Sigmoid colon (tissue), 7 donors: ENCODE measurements around the gene WDSUB1. TPM values are rescaled to one million over a fixed set of nuclear protein-coding genes. Genes with fewer than 3 reads are reported as not detected.

Experiments used
- DNase-seq: peaks from one replicate; pipeline ENCODE4 v3.0.0-alpha.2; 2019
- H3K27ac ChIP-seq, 4 donors: fragments of 200-600 bp; sonication (generic); one replicate each; pipeline ENCODE4 v1.5.1; 2016 to 2019; ENCODE audit warnings: mild to moderate bottlenecking in 1 of 4
- H3K27me3 ChIP-seq, 3 donors: fragments of 200-600 bp; sonication (generic); one replicate each; pipeline ENCODE4 v1.5.1; 2019; ENCODE audit warnings: mild to moderate bottlenecking in 1 of 3
- H3K36me3 ChIP-seq, 4 donors: fragments of 200-600 bp; sonication (generic); one replicate each; pipeline ENCODE4 v1.5.1; 2016 to 2019
- H3K4me1 ChIP-seq, 4 donors: fragments of 200-600 bp; sonication (generic); one replicate each; pipeline ENCODE4 v1.5.1; 2017 to 2019
- H3K4me3 ChIP-seq, 4 donors: fragments of 200-600 bp; sonication (generic); one replicate each; pipeline ENCODE4 v1.5.1; 2017 to 2019; ENCODE audit warnings: mild to moderate bottlenecking in 2 of 4, moderate library complexity in 1 of 4
- H3K9me3 ChIP-seq, 4 donors: fragments of 200-600 bp in 3 of 4; sonication (generic) in 3 of 4; one replicate each; pipeline versions ENCODE4 v1.5.1 to v1.6.1; 2013 to 2019
- EP300 ChIP-seq, 4 donors: sonication (generic); formaldehyde crosslinking; IDR thresholded peaks; one replicate each; pipeline ENCODE4 v1.6.1; 2017; ENCODE audit warnings: antibody characterized with exemption in 4 of 4
- POLR2A ChIP-seq, 2 donors: fragments of 450-650 bp; IDR thresholded peaks; one replicate each; pipeline ENCODE4 v1.6.1; 2016; ENCODE audit warnings: antibody characterized with exemption in 2 of 2, mild to moderate bottlenecking in 2 of 2, moderate library complexity in 2 of 2
- POLR2AphosphoS5 ChIP-seq, 4 donors: sonication (generic); formaldehyde crosslinking; IDR thresholded peaks; one replicate each; pipeline ENCODE4 v1.6.1; 2017; ENCODE audit warnings: antibody characterized with exemption in 4 of 4
- WGBS, 2 donors: extraction: QIAGEN DNeasy Blood & Tissue Kit; methylation state at CpG; one replicate each; pipeline ENCODE4 v1.1.7; 2013; 5-methylcytosine and 5-hydroxymethylcytosine counted together
- intact Hi-C: fragments of 100-400 bp; cut with DNase I; formaldehyde crosslinking; loops from one replicate; pipeline ENCODE4 v1.15.1; 2023
- polyA plus RNA-seq, 3 donors: library from polyadenylated mRNA; stranded (reverse); fragments of 200-250 nt; gene quantifications; one replicate each; pipeline ENCODE4 v1.2.3, GENCODE V29; 2013
- total RNA-seq, 4 donors: library from RNA; depleted of rRNA; stranded (reverse); fragments of >200 nt; gene quantifications; one replicate each; pipeline ENCODE4 v1.1.0, GENCODE V29; 2016
- TF ChIP-seq, protein P1 (sequence below), 4 experiments: fragments of 450-650 bp in 3 of 4; fragments of 200-600 bp in 1 of 4; IDR thresholded peaks; one replicate each; pipeline ENCODE4 v1.5.1; 2016 to 2019; ENCODE audit warnings: antibody characterized with exemption in 4 of 4, mild to moderate bottlenecking in 3 of 4, moderate library complexity in 2 of 4
- donor health status: healthy with polysubstance abuse.
- donor health status: Bipolar disorder and iron deficiency.
- donor health status: healthy.

The WDSUB1 gene
- total and polyA plus RNA-seq, 7 donors: 5.6 to 23.0 (median 8.9) TPM

DNA sequence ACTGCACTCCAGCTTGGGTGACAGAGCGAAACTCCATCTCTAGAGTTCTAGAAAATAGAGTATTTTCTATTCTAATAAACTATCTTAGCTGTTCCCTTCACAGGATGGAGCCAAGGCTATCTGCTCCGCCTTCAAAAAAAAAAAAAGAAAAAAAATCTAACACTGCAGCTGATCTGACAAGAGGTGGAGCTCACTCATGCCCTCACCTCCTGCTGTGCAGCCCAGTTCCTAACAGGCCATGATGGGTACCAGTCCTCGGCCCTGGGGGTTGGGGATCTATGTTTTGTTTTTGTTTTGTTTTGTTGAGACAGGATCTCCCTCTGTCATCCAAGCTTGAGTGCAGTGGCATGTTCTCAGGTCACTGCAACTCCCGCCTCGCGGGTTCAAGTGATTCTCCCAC is 3.0 kb downstream of the WDSUB1 start:
- Histone ChIP-seq H3K27me3 (no peaks in the 10 kb centered on the region), H3K4me1 (peaks cover 0 to 15% (median 11%) of the 10 kb centered on the region in 4 donors), H3K27ac (no peak overlapping the region), H3K36me3 (peaks cover 0 to 32% (median 0%) of the 10 kb centered on the region in 4 donors), H3K9me3 (no peaks in the 10 kb centered on the region), H3K4me3 (no peak overlapping the region)
- intact Hi-C loops: loop anchor here (10.0 kb wide), 4 partner anchors 331 to 1409 kb away; partner anchors contain the start of genes ACVR1, BAZ2B and MARCHF7
- WGBS, 2 donors: 88% methylated on average over 6 of the region's 6 CpGs
- no peak for DNase-seq
- TF ChIP-seq POLR2A (IDR thresholded peaks at IDR 0.05) (no peak), POLR2AphosphoS5 (IDR thresholded peaks at IDR 0.05) (no peak), EP300 (IDR thresholded peaks at IDR 0.05) (no peak)
- TF ChIP-seq, protein P1, sequence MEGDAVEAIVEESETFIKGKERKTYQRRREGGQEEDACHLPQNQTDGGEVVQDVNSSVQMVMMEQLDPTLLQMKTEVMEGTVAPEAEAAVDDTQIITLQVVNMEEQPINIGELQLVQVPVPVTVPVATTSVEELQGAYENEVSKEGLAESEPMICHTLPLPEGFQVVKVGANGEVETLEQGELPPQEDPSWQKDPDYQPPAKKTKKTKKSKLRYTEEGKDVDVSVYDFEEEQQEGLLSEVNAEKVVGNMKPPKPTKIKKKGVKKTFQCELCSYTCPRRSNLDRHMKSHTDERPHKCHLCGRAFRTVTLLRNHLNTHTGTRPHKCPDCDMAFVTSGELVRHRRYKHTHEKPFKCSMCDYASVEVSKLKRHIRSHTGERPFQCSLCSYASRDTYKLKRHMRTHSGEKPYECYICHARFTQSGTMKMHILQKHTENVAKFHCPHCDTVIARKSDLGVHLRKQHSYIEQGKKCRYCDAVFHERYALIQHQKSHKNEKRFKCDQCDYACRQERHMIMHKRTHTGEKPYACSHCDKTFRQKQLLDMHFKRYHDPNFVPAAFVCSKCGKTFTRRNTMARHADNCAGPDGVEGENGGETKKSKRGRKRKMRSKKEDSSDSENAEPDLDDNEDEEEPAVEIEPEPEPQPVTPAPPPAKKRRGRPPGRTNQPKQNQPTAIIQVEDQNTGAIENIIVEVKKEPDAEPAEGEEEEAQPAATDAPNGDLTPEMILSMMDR (IDR thresholded peaks at IDR 0.05): no peak

DNA sequence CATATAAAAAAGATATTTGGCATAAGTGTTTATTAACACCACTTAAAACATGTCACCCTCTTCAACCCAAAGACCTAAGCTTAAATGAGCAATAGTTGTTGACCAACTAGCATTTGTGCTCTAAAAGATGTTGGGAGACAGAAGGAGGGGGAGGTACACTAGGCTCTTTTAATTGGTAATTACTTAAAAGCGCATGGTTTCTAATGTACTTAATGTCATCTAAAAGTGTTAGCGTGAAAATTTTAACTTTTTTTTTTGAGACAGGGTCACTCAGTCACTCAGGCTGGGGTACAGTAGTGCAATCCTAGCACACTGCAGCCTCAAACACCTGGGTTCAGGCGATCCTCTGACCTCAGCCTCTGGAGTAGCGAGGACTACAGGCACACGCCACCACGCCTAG is 5.5 kb downstream of the WDSUB1 start:
- intact Hi-C loops: loop anchor here (10.0 kb wide), 4 partner anchors 334 to 1406 kb away; partner anchors contain the start of genes ACVR1, BAZ2B and MARCHF7

DNA sequence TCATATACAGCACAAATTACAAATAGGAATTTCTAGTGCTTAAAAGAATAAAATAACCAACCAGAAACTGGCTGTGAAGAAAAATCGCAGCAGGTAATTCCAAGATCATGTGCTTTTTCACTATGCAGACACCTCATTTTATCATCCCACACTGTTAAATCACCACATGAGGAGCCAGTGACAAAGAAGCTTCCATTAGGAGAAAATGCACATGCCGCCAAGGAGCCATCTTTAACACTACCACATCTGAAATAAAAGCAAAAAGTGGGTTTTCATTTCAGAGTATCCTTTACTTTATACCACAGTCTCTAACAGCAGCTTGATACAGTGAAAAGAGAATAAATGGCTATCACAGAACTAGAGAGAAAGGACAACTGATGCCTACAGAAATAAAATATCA is 6.8 kb downstream of the WDSUB1 start:
- peaks cover 0 to 47% (median 0%) of the 10 kb centered on the region in 4 donors for H3K36me3 ChIP-seq
- H3K27me3 ChIP-seq: no peaks in the 10 kb centered on the region
- intact Hi-C loops: loop anchor here (10.0 kb wide), 4 partner anchors 335 to 1405 kb away; partner anchors contain the start of genes ACVR1, BAZ2B and MARCHF7
- H3K27ac ChIP-seq: no peak overlapping the region
- TF ChIP-seq, protein P1 (IDR thresholded peaks at IDR 0.05): no peak
- TF ChIP-seq POLR2A (IDR thresholded peaks at IDR 0.05) (no peak), POLR2AphosphoS5 (IDR thresholded peaks at IDR 0.05) (no peak), EP300 (IDR thresholded peaks at IDR 0.05) (no peak)
- DNase-seq: no peak
- H3K4me3 ChIP-seq: no peak overlapping the region
- H3K4me1 ChIP-seq: no peaks in the 10 kb centered on the region
- no peaks in the 10 kb centered on the region for H3K9me3 ChIP-seq
- WGBS, 2 donors: 95 to 97% methylated on average over 2 of the region's 2 CpGs

More for the DNA sequence above, 5.5 kb downstream of the WDSUB1 start:
- H3K9me3 ChIP-seq: no peaks in the 10 kb centered on the region
- no peaks in the 10 kb centered on the region for H3K27me3 ChIP-seq
- no peak for DNase-seq
- no peak overlapping the region for H3K27ac ChIP-seq
- WGBS, 2 donors: 86 to 96% methylated on average over 6 of the region's 6 CpGs
- H3K4me1 ChIP-seq: peaks cover 0 to 9% (median 7%) of the 10 kb centered on the region in 4 donors
- H3K36me3 ChIP-seq: peaks cover 0 to 41% (median 0%) of the 10 kb centered on the region in 4 donors
- H3K4me3 ChIP-seq: no peak overlapping the region
- TF ChIP-seq, protein P1 (IDR thresholded peaks at IDR 0.05): no peak
- TF ChIP-seq EP300 (IDR thresholded peaks at IDR 0.05) (no peak), POLR2AphosphoS5 (IDR thresholded peaks at IDR 0.05) (no peak), POLR2A (IDR thresholded peaks at IDR 0.05) (no peak)

DNA sequence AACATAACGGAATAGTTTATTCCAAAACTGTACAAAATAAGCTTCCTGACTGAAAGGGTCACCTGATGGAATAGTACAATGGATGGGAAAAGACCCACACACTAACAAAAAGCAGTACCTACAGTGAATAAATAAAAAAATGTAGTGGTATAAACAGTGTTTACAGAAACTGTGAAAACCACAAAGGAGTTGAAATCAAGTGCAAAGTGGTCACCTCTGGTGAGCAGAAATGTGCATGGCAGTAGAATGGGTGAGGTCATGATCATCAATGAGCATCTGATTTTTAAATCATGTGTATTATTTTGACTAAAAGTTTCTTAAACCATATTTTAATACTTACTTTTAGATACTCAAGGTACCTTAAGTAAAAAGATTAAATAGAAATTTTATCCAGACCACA is 11.4 kb downstream of the WDSUB1 start:
- TF ChIP-seq EP300 (IDR thresholded peaks at IDR 0.05): no peak
- no peak for TF ChIP-seq POLR2AphosphoS5 (IDR thresholded peaks at IDR 0.05)
- no peak for TF ChIP-seq POLR2A (IDR thresholded peaks at IDR 0.05)
- TF ChIP-seq, protein P1 (IDR thresholded peaks at IDR 0.05): no peak
- H3K4me3 ChIP-seq: no peak overlapping the region
- peaks cover 0 to 14% (median 6%) of the 10 kb centered on the region in 4 donors for H3K4me1 ChIP-seq
- no peak overlapping the region for H3K27ac ChIP-seq
- intact Hi-C loops: no loop called here
- WGBS, 2 donors: 96 to 100% methylated on average over 1 of the region's 1 CpG
- no peaks in the 10 kb centered on the region for H3K9me3 ChIP-seq
- H3K27me3 ChIP-seq: no peaks in the 10 kb centered on the region
- peaks cover 0 to 52% (median 4%) of the 10 kb centered on the region in 4 donors for H3K36me3 ChIP-seq
- DNase-seq: no peak

DNA sequence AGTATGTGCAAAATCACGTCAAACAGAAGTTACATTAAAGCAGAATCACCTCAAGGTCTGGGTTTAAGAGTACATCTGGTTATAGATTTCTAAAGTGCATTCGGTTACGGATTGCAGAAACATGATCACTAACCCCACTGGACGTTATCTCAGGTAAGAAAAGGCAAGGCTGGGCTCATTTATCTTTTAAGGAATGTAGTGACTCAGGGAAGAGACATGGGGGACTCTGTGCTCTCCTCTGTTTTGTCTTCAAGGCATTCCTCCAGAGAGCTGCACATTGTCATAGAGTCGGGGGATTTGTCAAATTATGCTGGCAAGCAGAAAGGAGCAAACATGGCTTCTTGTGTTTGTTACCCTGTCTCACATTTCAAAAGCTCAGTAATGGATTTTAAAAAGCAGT is 14.3 kb downstream of the WDSUB1 start:
- DNase-seq: no peak
- intact Hi-C loops: no loop called here
- H3K4me3 ChIP-seq: no peak overlapping the region
- H3K9me3 ChIP-seq: no peaks in the 10 kb centered on the region
- WGBS, 2 donors: 91 to 94% methylated on average over 5 of the region's 5 CpGs
- no peak overlapping the region for H3K27ac ChIP-seq
- H3K36me3 ChIP-seq: peaks cover 0 to 31% (median 4%) of the 10 kb centered on the region in 4 donors
- peaks cover 0 to 24% (median 13%) of the 10 kb centered on the region in 4 donors for H3K4me1 ChIP-seq
- TF ChIP-seq POLR2A (IDR thresholded peaks at IDR 0.05) (no peak), EP300 (IDR thresholded peaks at IDR 0.05) (no peak), POLR2AphosphoS5 (IDR thresholded peaks at IDR 0.05) (no peak)
- TF ChIP-seq, protein P1 (IDR thresholded peaks at IDR 0.05): no peak
- H3K27me3 ChIP-seq: no peaks in the 10 kb centered on the region
